CMK (cell line): Measurements from ENCODE around the gene RPL38.
A peak's percentile ranks its signal among the peaks of the same experiment; 100 is the strongest.

Source experiments
- DNase-seq: peaks from one replicate; pipeline ENCODE4 v3.0.0-alpha.2; 2010; ENCODE audit warnings: low read depth

Gene RPL38

GRCh38 chr17:74211141-74211911, 7.8 kb downstream of the RPL38 start:
- DNase-seq = no peak

- DNase-seq = no peak
These were observed 8.4 kb downstream of the RPL38 start for GRCh38 chr17:74211912-74212208.

GRCh38 chr17:74212209-74212912, 8.9 kb downstream of the RPL38 start:
- no peak for DNase-seq

- DNase-seq = peak; percentile 68
These were observed 9.7 kb downstream of the RPL38 start, which contains the start of gene TTYH2 for GRCh38 chr17:74212913-74213791. Gene TTYH2, plus strand, starts transcription at chr17:74213571. Its CDS starts 17 bp downstream, at chr17:74213588.

GRCh38 chr17:74213861-74214391, 10.4 kb downstream of the RPL38 start:
- no peak for DNase-seq

- no peak for DNase-seq
These were observed 11.2 kb downstream of the RPL38 start for GRCh38 chr17:74214484-74215341.

- no peak for DNase-seq
These were observed 11.9 kb downstream of the RPL38 start for GRCh38 chr17:74215342-74215727.

GRCh38 chr17:74216505-74216904, 13.0 kb downstream of the RPL38 start:
- DNase-seq = no peak

- no peak for DNase-seq
These were observed 13.7 kb downstream of the RPL38 start for GRCh38 chr17:74217037-74217730.

- DNase-seq = no peak
These were observed 14.4 kb downstream of the RPL38 start for GRCh38 chr17:74217888-74218287.

GRCh38 chr17:74218436-74218835, 15.0 kb downstream of the RPL38 start:
- no peak for DNase-seq

GRCh38 chr17:74219576-74220133, 16.2 kb downstream of the RPL38 start:
- no peak for DNase-seq

GRCh38 chr17:74220219-74220618, 16.7 kb downstream of the RPL38 start:
- DNase-seq = no peak

- no peak for DNase-seq
These were observed 17.7 kb downstream of the RPL38 start for GRCh38 chr17:74220946-74221818.

- no peak for DNase-seq
These were observed 18.9 kb downstream of the RPL38 start for GRCh38 chr17:74222399-74222798.

- DNase-seq = no peak
These were observed 20.4 kb downstream of the RPL38 start for GRCh38 chr17:74223901-74224300.

- no peak for DNase-seq
These were observed 21.7 kb downstream of the RPL38 start for GRCh38 chr17:74224959-74225725.

- no peak for DNase-seq
These were observed 22.8 kb downstream of the RPL38 start for GRCh38 chr17:74226252-74226651.
